GM19240 (cell line): Measurements from ENCODE around the gene PIGP.
A peak's percentile ranks its signal among the peaks of the same experiment; 100 is the strongest.
"Not testable (repeated sequence)": the region's sequence is repeated elsewhere in the genome, so short reads cannot be mapped to it uniquely, and the experiment has no call there.

Experiments
- DNase-seq: peaks from one replicate; pipeline ENCODE4 v3.0.0; 2011; ENCODE audit warnings: low spot score; ENCODE audit not compliant: insufficient read length

Gene PIGP

DNA sequence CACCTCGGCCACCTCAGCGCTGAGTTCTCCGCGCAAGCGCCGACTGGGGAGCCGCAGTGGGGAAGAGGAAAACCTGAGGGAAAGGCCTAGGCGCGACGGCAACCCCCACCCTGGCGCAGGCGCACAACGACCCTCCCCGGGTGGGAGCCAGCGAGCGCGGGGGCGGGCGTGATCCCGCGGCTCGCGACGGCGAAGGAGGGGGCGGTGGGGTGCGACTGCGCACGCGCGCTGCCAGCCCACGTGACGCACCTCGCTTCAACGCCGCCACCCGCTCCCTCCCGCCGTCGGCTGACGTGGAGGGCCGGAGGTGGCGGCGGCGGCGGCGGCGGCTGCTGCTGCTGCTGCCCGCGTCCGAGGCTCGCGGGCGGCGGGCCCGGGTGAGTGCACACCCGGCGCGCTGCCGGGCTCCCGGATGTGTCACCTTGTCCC is at the start of gene PIGP, which contains the start of gene TTC3:
Gene PIGP (minus strand): TSS at position 84 of the 429 bp plus-strand sequence. CDS start 556 bp downstream, outside the sequence.
Gene TTC3 (plus strand): TSS at position 267 of the 429 bp plus-strand sequence. CDS start 14,004 bp downstream, outside the sequence.
- DNase-seq = peak; percentile 64

DNA sequence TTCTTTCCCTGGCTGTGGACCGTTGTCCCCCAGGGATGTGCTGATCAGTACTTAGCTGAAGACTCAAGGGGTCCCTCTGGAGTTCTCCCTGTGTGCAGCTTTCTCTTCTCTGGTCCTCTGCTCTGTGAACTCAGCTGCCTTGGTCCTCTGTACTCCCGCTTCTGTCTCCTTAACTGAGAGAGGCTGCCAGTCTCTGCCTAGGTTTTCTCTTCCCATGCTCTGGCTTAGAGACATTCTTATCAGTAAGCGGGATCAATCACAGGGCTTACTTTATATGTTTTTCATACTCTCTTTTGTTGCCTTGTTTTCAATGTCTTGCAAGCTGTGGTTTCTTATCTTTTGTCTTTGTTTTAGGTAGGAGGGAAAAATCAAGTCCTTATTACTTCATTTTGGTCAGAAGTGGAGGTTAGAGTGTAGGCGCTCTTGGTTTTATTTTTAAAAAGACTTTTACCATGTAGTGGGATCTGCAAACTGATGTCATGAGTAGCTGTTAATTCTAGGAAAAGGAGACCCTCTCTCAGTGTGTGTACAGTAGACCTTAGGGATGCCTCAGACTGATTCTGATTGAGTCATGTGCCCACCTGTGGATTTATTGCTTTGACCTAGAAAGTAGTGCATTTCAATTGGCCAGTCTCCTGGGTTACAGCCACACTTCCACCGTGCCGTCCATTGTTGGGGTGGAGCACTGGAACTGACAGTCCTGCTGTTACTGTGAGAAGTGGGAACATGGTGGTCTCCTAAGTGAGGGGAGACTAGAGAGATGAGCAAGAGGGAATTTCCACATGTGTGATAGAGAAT is 46.7 kb upstream of the PIGP start:
- no peak for DNase-seq

DNA sequence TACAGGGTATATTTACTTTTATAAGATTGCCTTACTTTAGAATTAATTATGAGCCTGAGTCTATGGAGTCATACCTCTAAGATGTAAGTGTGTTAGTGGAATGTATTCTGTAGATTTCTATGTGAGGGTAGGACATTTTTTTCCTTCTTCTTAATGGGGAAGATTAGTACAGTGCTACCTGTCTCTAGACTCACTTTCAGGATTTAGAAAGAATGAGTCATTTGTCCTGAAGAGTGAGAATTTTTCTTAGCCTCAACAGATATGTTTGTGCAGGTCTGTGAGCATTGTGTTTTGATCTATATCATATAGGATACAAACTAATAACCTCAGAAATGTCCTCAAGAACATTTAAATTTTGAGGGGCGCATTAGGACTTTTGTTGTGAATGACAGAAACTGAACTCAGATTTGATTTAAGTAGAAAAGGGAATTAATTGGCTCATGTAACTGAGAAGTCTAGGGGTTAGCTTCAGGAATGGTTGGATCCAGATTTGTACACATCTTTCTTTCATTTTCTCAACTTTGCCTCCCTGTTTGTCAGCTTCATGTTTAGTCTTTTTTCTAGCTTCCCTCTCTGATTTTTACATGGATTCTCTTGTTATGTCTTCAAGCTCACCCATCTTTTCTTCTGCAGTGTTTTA is 45.4 kb upstream of the PIGP start:
- no peak for DNase-seq

DNA sequence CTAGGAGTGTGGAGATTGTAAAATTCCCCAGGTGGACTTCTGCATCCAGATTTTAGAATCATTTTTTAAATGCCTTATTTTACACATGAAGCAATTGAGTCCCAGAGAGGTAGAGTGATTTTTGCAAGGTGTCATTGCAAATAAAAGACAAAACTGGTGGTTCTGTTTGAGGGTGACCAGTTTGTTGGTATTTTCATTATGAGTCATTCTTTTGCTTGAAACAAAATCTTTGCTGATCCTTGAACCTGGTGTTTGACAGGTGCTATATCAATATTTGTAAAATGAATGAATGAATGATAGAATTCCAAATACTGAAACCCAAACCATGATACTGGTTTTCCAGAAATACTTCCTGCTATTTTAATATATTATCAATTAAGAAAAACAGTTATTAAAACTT is 44.3 kb upstream of the PIGP start:
- DNase-seq = no peak

DNA sequence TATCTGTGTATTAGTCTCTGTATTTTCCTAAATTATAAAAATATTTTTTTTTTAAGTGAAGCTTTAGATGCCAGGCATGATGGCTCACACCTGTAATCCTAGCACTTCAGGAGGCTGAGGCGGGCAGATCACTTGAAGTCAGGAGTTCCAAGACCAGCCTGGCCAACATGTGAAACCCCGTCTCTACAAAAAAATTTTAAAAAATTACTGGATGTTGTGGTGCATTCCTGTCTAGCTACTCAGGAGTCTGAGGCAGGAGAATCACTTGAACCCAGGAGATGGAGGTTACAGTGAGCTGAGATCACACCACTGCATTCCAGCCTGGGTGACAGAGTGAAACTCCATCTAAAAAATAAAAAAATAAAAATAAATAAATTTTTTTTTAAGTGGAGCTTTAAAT is 43.6 kb upstream of the PIGP start:
- not testable (repeated sequence) for DNase-seq

DNA sequence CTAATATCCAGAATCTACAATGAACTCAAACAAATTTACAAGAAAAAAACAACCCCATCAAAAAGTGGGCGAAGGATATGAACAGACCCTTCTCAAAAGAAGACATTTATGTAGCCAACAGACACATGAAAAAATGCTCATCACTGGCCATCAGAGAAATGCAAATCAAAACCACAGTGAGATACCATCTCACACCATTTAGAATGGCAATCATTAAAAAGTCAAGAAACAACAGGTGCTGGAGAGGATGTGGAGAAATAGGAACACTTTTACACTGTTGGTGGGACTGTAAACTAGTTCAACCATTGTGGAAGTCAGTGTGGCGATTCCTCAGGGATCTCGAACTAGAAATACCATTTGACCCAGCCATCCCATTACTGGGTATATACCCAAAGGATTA is 41.4 kb upstream of the PIGP start:
- DNase-seq = not testable (repeated sequence)

DNA sequence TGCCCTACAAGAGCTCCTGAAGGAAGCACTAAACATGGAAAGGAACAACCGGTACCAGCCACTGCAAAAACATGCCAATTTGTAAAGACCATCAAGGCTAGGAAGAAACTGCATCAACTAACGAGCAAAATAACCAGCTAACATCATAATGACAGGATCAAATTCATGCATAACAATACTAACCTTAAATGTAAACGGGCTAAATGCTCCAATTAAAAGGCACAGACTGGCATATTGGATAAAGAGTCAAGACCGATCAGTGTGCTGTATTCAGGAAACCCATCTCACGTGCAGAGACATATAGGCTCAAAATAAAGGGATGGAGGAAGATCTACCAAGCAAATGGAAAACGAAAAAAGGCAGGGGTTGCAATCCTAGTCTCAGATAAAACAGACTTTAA is 38.2 kb upstream of the PIGP start:
- DNase-seq = not testable (repeated sequence)

DNA sequence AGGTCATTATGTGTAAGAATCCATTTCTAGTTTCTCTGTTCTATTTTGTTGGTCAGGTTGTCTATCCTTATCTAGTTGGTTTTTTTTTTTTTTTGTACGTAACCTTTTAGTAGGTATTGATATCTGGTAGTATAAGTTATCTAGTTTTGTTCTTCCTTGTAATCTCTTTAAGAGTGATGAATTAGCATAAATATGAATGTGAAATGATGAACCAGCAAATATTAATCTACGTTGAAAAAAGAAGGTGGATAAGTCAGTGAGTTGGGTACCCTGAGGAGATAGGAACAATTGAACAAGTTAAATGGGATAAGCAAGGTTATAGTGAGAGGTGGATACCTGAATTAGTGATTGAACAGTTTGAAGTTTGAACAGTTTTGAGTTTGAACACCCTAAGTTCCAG is 34.1 kb upstream of the PIGP start:
- no peak for DNase-seq

DNA sequence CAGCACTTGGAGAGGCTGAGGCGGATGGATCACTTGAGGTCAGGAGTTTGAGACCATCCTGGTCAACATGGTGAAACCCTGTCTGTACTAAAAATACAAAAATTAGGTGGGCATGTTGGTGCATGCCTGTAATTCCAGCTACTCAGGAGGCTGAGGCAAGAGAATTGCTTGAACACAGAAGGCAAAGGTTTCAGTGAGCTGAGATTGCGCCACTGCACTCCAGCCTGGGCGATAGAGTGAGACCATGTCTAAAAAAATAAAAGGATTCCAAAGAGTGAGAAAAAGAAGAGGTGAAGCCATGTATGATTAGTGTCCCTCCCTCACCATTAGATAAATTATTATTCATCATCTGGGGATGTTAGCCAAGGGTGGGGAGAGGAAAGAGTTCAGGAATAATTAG is 29.9 kb upstream of the PIGP start:
- DNase-seq = not testable (repeated sequence)

DNA sequence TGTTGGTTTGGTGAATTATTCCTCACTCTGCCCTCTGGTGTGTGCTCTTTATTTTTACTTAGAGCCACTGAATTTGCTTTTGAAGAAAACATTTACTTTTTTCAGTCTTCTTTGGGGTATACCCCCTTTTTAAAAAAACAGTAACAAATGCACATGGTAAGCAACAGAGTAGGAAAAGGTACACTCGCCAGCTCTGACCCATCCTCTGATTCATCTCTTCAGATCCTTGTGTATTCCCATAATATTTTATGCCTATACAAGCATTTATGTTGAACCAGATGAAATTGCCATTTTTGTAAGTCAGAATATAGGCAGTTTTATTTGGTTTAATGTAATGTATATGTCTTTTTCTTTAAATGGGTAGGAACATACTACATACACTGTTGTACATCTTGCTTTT is 28.5 kb upstream of the PIGP start:
- DNase-seq = no peak

DNA sequence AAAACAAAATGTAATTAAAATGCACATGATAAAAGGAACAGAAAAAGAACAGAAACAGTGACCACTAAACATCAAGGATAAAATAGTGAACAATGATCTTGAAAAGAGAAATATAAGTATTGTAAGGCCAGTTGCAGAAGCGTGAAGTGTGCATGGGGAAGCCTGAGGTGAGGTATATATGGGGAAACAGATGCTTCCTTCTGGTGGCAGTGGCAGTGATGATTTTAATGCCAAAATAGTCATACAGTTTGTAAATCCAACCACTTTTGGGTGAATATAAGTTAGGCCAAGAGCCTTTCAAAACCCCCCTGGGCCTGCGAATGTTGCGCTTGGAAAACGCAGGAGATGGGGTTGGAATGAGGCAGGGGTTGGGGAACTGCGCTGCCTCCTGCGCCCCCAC is 27.4 kb upstream of the PIGP start:
- no peak for DNase-seq

DNA sequence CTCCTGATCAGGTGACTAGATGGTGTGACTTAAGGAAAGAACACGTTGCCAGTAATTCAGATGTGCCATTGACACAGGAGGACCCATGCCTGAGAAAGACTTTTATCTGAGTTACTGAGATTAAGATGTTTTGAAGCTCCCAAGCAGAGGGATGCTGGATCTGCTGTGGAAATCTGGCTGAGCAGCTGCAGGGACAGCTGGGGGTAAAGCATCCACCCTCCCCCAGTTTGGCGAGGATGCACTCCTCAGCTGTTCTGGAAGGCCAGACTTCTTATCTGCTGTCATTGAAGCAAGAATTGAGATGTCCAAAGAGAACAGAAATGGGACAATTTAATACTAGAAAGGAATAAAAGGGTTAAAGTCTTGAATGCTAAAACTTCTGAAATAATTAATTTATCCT is 25.9 kb upstream of the PIGP start:
- DNase-seq = no peak

DNA sequence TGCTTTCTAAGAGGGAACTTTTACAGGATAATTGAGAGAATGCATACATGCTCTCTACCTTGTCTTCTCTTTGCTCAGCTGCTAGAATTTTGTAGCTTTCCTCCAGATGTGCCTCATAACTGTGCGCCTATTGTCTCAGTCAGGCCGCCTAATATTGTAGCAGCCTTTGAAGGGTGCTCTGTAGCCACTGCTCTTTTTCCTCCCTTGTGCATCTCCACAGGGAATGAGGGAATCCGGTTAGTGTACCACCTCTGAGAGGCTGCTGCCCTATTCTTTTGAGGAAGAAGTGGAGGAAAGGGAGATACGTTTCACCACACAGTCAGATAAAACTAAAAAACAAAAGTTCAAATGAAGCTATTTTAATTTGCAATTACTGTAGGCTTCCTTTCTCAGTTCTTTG is 22.9 kb upstream of the PIGP start:
- no peak for DNase-seq

DNA sequence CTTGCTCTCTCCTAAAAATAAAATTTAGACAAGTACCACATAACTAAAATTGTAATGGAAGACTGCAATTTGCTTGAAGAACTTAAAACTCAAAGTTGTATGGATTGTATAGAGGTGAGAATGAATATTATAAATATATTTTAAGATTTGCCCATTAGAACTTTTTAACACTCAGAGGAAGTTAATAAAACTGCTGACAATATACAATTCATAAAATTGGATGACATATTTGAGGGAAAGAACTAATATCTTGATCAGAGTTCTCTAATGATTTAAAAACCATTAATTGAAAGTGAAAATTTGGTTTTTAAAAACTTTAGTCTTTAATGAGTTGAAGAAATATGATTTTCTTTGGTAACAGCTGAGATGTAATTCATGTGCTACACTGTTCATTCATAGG is 21.1 kb upstream of the PIGP start:
- DNase-seq = no peak

DNA sequence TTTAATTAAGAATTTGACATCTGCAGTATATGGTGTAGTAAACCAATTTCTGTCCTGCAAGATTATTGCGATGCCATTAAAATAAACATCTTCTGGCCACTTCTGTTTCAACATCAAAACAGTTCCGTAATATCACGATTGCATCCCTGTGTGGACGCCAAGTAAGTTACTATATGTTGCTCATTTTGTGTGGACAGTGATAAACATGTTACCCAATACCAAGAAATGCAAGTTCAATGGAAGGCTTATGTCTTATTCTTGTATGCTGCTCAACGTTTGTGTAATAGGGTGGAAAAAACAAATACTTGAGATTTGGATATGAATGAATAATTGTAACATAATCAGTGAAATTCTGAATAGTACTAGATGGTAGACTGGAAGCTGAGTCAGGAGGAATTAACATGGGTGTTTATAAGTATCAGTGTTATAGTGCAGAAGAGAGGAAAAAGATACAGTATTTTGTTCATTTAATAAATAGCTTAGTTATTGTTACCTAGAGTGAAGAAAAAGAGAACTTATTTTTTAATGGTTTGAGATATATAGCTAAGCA is 15.4 kb upstream of the PIGP start:
- no peak for DNase-seq

DNA sequence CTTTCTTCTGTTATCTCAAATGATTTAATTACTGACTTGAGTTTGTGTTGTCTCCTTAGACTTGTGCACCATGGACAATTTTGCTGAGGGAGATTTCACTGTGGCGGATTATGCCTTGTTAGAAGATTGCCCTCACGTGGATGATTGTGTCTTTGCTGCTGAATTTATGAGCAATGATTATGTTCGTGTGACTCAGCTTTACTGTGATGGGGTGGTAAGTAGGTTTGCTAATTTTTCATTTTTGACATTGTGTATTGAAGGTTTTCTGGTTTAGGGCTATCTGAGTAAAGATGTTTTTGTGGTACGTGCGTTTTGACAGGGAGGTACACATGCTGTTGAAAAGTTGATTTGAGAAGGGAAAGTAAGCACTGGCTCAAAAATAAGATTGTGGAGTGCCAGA is 14.3 kb upstream of the PIGP start:
- no peak for DNase-seq

DNA sequence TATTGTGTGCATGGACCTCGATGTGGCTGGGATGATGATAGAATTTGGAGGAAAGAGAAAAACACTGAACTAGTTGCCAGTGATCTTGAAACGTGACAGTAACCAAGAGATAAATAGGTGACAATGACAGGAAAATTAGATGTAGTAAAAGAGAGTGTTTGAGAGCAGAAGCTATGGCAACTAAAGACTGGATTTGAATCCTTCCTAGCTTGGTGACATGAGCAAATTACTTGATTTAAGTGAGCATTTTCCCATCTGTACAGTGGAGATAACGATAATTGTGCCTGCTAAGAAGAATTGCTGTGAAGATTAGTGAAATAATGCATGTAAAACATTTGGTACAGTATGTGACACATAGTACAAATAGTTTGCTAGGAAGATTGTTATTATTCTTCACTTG is 12.9 kb upstream of the PIGP start:
- DNase-seq = no peak

DNA sequence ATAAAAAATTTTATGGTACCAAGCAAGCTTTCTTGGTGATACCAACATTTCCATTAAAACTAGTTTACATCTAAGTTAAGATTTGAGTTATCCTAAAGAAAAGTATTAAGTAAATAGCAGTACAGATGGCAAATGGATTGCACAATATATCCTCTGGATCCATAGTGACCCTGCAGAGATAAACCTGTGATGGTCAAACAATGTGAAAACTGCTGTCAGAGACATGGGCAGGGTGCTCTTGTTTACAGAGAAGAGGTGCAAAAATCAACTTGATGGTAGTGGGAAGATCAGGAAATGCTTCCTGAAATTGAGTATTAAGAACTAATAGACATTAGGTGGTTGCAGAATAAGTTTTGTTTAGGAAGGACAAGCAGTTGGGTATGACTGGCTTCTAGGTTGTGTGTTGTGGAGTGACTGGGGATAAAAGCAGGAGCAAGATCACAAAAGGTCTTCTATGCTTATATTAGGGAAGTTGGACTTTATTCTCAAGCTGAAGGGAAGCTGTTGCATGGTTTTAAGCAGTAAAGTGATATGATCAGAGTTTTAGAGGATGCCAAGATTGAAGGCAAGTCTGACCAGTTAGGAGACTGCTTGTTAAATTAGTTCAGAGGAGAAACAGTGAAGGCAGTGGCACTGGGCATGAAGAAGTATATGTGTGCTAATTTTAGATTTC is 10.1 kb upstream of the PIGP start:
- no peak for DNase-seq

DNA sequence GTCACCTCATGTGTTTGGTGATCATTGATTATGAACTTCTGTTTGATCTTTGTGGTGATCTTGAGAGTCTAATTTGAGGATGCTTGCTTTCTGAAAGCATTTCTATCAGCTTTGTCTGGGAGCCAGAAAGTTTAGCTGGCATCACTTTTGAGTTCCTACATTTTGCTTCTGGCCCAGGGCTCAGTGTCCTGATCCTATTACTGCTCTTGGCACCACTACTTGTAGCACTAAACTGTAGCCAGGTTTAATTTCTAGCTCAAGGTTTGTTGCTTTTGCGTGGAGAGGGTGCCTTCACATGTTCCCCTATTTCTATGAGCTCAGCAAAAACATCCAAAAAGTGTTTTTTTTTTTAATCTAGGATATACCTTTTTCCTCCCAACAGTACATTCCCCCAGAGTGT is 9.5 kb upstream of the PIGP start:
- no peak for DNase-seq

DNA sequence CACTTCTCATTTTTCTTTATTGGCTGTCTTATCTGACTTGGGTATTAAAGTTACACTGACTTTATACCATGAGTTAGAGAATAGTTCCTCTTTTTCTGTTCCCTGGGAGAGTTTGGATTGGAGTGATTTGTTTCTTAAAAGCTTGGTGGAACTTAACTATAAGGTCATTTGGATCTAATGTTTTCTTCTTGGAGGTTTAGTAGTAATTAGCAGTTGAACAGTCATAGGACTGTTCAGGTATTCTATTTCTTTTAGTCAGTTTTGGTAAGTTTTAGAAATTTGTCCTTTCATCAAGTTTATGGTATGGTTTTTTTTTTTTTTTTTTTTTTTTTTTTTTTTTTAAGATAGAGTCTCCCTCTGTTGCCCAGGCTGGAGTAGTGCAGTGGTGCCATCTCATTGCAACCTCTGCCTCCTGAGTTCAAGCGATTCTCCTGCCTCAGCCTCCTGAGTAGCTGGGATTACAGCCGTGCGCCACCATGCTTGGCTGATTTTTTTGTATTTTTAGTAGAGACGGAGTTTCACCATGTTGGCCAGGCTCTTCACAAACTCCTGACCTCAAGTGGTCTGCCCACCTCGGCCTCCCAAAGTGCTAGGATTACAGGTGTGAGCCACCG is 6.4 kb upstream of the PIGP start:
- no peak for DNase-seq

DNA sequence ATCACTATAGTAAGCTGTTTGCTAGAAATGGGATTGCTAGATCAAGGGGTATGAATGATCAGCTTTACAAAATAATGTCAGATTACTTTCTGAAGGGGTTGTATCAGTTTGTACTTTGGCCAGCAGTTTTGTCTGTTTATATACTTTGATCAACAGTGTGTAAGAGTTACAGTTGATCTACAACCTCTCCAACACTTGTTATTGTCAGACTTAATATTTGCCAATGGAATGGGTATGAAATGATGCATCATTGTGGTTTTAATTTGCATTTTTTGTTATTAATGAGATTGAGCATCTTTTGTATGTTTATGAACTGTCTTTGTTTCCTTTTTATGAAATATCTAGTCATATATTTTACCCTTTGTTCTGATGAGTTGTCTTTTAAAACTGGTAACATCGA is 4.5 kb upstream of the PIGP start:
- DNase-seq = no peak
